H1 (cell line): ENCODE data around the gene ZAR1. TPM values are rescaled to one million over a fixed set of nuclear protein-coding genes. Genes with fewer than 3 reads are reported as not detected.
"Not testable (repeated sequence)": the region's sequence is repeated elsewhere in the genome, so short reads cannot be mapped to it uniquely, and the experiment has no call there.

Experiments
- CTCF ChIA-PET: fragments of 300-600 bp; sonication (Branson Sonifier 250); formaldehyde crosslinking; loops from one replicate; lab custom pipeline; 2021; ENCODE audit not compliant: partially characterized antibody; lab: Charles Lee
- POLR2A ChIA-PET: fragments of 300-600 bp; sonication (Branson Sonifier 250); formaldehyde crosslinking; loops from one replicate; lab custom pipeline; 2021; ENCODE audit warnings: inconsistent platforms; ENCODE audit not compliant: partially characterized antibody; lab: Charles Lee
- DNase-seq, 2 experiments: peaks; one replicate each; pipeline versions ENCODE4 v3.0.0 to v3.0.0-alpha.2; 2010 to 2022; ENCODE audit warnings: low spot score in 2 of 2, low read depth in 1 of 2, mixed read lengths in 1 of 2
- FAIRE-seq: peaks from 2 replicates; lab custom pipeline; 2011; peaks lifted over from hg19 to GRCh38; lab: Jason Lieb, UNC
- H2AFZ ChIP-seq: 2 replicates; pipeline ENCODE4 v1.8.1; 2012; ENCODE audit warnings: low read length, inconsistent platforms
- H2AK5ac ChIP-seq: 2 replicates; pipeline ENCODE4 v1.6.1; 2013; ENCODE audit warnings: low read depth, low read length
- H2BK120ac ChIP-seq: replicated peaks from 2 replicates; pipeline ENCODE3; 2013; ENCODE audit warnings: low read depth, low read length, inconsistent platforms
- H2BK12ac ChIP-seq: 2 replicates; pipeline ENCODE4 v1.6.1; 2013; ENCODE audit warnings: low read depth, low read length
- H2BK15ac ChIP-seq: 2 replicates; pipeline ENCODE4 v1.6.1; 2013; ENCODE audit warnings: low read length
- H2BK20ac ChIP-seq: 2 replicates; pipeline ENCODE4 v1.6.1; 2013; ENCODE audit warnings: low read length
- H2BK5ac ChIP-seq: 2 replicates; pipeline ENCODE4 v1.6.1; 2013; ENCODE audit warnings: low read depth, low read length
- H3K14ac ChIP-seq: 2 replicates; pipeline ENCODE4 v1.6.1; 2013; ENCODE audit warnings: inconsistent platforms; ENCODE audit not compliant: insufficient read length
- H3K18ac ChIP-seq: 2 replicates; pipeline ENCODE4 v1.6.1; 2013; ENCODE audit warnings: low read length; ENCODE audit errors: extremely low read depth
- H3K23ac ChIP-seq: 2 replicates; pipeline ENCODE4 v1.6.1; 2013; ENCODE audit warnings: inconsistent platforms; ENCODE audit not compliant: insufficient read length
- H3K23me2 ChIP-seq: 2 replicates; pipeline ENCODE4 v1.6.1; 2013; ENCODE audit warnings: low read depth, low read length
- H3K27ac ChIP-seq: 2 replicates; pipeline ENCODE4 v1.6.1; 2011; ENCODE audit warnings: low read depth, low read length, inconsistent platforms
- H3K27me3 ChIP-seq, 4 experiments: replicated peaks in 1 of 4; 1 replicate in 1 of 4; 2 replicates in 3 of 4; pipeline versions ENCODE4 v1.6.1 to v1.8.1; 2011 to 2013; ENCODE audit warnings: low read length in 3 of 4, mild to moderate bottlenecking in 3 of 4, inconsistent platforms in 2 of 4, mixed read lengths in 2 of 4, moderate library complexity in 1 of 4; ENCODE audit not compliant: control insufficient read depth in 3 of 4, insufficient read depth in 3 of 4; ENCODE audit errors: extremely low read depth in 1 of 4
- H3K36me3 ChIP-seq, 4 experiments: 2 replicates each; pipeline versions ENCODE4 v1.6.1 to v1.8.1; 2011 to 2013; ENCODE audit warnings: mild to moderate bottlenecking in 4 of 4, low read length in 3 of 4, moderate library complexity in 2 of 4, control low read depth in 1 of 4, inconsistent platforms in 1 of 4; ENCODE audit not compliant: insufficient read depth in 4 of 4, control insufficient read depth in 2 of 4
- H3K4ac ChIP-seq: replicated peaks from 2 replicates; pipeline ENCODE3; 2013; ENCODE audit warnings: low read length, low read depth, mixed read lengths, inconsistent platforms; ENCODE audit not compliant: insufficient read length
- H3K4me1 ChIP-seq, 4 experiments: replicated peaks in 1 of 4; 1 replicate in 1 of 4; 2 replicates in 3 of 4; pipeline versions ENCODE4 v1.6.1 to v1.8.1; 2011 to 2013; ENCODE audit warnings: low read length in 3 of 4, inconsistent platforms in 2 of 4, mixed read lengths in 1 of 4; ENCODE audit not compliant: insufficient read depth in 4 of 4, control insufficient read depth in 3 of 4
- H3K4me2 ChIP-seq, 2 experiments: 2 replicates each; pipeline versions ENCODE4 v1.6.1 to v1.8.1; 2011 to 2013; ENCODE audit warnings: low read depth in 2 of 2, low read length in 2 of 2, control low read depth in 1 of 2, inconsistent platforms in 1 of 2, mild to moderate bottlenecking in 1 of 2; ENCODE audit not compliant: insufficient read depth in 1 of 2
- H3K4me3 ChIP-seq, 4 experiments: fragments of 200-600, 300-600 bp in 1 of 4; sonication (generic), shearing (Covaris generic), sonication (Bioruptor Twin) in 1 of 4; 2 replicates each; pipeline versions ENCODE4 v1.5.1 to v1.8.1; 2011 to 2016; ENCODE audit warnings: low read length in 4 of 4, low read depth in 3 of 4, control low read depth in 2 of 4, inconsistent platforms in 2 of 4, mild to moderate bottlenecking in 2 of 4, mixed read lengths in 1 of 4, moderate library complexity in 1 of 4; ENCODE audit not compliant: insufficient read depth in 2 of 4; ENCODE audit errors: extremely low read depth in 1 of 4
- H3K56ac ChIP-seq: replicated peaks from 2 replicates; pipeline ENCODE3; 2013; ENCODE audit warnings: low read depth, mild to moderate bottlenecking, mixed read lengths, low read length, inconsistent platforms; ENCODE audit not compliant: insufficient read length
- H3K79me1 ChIP-seq: 2 replicates; pipeline ENCODE4 v1.6.1; 2013; ENCODE audit warnings: low read depth, low read length, control low read depth
- H3K79me2 ChIP-seq, 2 experiments: 2 replicates each; pipeline versions ENCODE4 v1.6.1 to v1.8.1; 2012 to 2013; ENCODE audit warnings: low read length in 2 of 2, mild to moderate bottlenecking in 2 of 2, inconsistent platforms in 1 of 2; ENCODE audit not compliant: insufficient read depth in 2 of 2, control insufficient read depth in 1 of 2
- H3K9ac ChIP-seq, 4 experiments: replicated peaks in 1 of 4; 1 replicate in 1 of 4; 2 replicates in 3 of 4; pipeline versions ENCODE4 v1.6.1 to v1.8.1; 2011 to 2013; ENCODE audit warnings: low read depth in 3 of 4, low read length in 3 of 4, control low read depth in 2 of 4, mild to moderate bottlenecking in 2 of 4, moderate library complexity in 2 of 4, inconsistent platforms in 1 of 4; ENCODE audit errors: extremely low read depth in 1 of 4
- H3K9me3 ChIP-seq, 2 experiments: 2 replicates each; pipeline versions ENCODE4 v1.6.1 to v1.8.1; 2012 to 2013; ENCODE audit warnings: mild to moderate bottlenecking in 2 of 2, moderate library complexity in 2 of 2, control low read depth in 1 of 2, inconsistent platforms in 1 of 2, low read depth in 1 of 2, low read length in 1 of 2, mixed read lengths in 1 of 2; ENCODE audit not compliant: insufficient read depth in 2 of 2
- H4K20me1 ChIP-seq, 2 experiments: replicated peaks in 1 of 2; 2 replicates each; pipeline versions ENCODE3 to v1.8.1; 2011 to 2013; ENCODE audit warnings: inconsistent platforms in 2 of 2, low read length in 2 of 2, mild to moderate bottlenecking in 1 of 2; ENCODE audit not compliant: insufficient read depth in 2 of 2, control insufficient read depth in 1 of 2
- H4K5ac ChIP-seq: 2 replicates; pipeline ENCODE4 v1.6.1; 2013; ENCODE audit warnings: low read length, low read depth, mixed read lengths, inconsistent platforms; ENCODE audit not compliant: insufficient read length
- H4K8ac ChIP-seq: 2 replicates; pipeline ENCODE4 v1.8.0; 2013; ENCODE audit warnings: mild to moderate bottlenecking, moderate library complexity, low read length, inconsistent platforms; ENCODE audit not compliant: insufficient read depth; ENCODE audit errors: extremely low read depth
- H4K91ac ChIP-seq: replicated peaks from 2 replicates; pipeline ENCODE3; 2013; ENCODE audit warnings: low read length, mixed read lengths, inconsistent platforms; ENCODE audit not compliant: insufficient read length
- whole genome bisulfite sequencing, 2 experiments: shearing (Covaris generic) in 1 of 2; methylation state at CpG; one replicate each; pipeline versions ENCODE4 v1.1.6 to v1.1.7; 2013 to 2015; ENCODE audit warnings: low lambda C conversion rate in 2 of 2, mixed read lengths in 2 of 2, inconsistent platforms in 1 of 2, low coverage in 1 of 2, missing lambda C conversion rate in 1 of 2; ENCODE audit not compliant: insufficient replicate concordance in 2 of 2, insufficient coverage in 1 of 2, insufficient read length in 1 of 2; ENCODE audit errors: extremely low coverage in 1 of 2, missing lambda C conversion rate in 1 of 2; 5-methylcytosine and 5-hydroxymethylcytosine counted together
- polyA plus RNA-seq, 7 experiments: library from polyadenylated mRNA; depleted of rRNA in 3 of 7; stranded (reverse) in 5 of 7; unstranded in 2 of 7; fragments of >200 nt in 5 of 7; fragments of 200-250 nt in 2 of 7; gene quantifications; 1 replicate in 5 of 7; 2 replicates in 1 of 7; 4 replicates in 1 of 7; pipeline versions ENCODE4 v1.2.1 to v1.2.3, GENCODE V29; 2011 to 2013; ENCODE audit warnings: missing spikeins in 2 of 7, mixed read lengths in 2 of 7
- total RNA-seq: library from RNA; stranded (reverse); fragmentation: NEBNext Ultra II Directional; extraction: Animal tissue kit (Norgen Biotek cat#: 25700); gene quantifications from 2 replicates; pipeline ENCODE4 v1.2.1, GENCODE V29; 2021

ZAR1 gene
- total and polyA plus RNA-seq, 2 of the 8 experiments (the other 6 are each of a cell fraction or from before 2014, with no cell fraction given): 0.33 to 0.78 TPM

DNA sequence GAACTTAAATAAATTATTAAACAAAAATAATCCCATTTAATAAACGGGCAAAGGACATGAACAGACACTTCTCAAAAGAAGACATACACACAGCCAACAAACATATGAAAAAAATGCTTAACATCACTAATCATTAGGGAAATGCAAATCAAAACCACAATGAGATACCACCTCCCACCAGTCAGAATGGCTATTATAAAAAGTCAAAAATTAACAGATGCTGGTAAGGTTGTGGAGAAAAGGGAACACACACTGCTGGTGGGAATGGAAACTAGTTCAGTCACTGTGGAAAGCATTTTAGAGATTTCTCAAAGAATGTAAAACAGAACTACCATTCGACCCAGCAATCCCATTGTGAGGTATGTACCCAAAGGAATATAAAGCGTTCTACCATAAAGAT lies 38.4 kb upstream of the ZAR1 start:
- not testable (repeated sequence) for FAIRE-seq
- 91% methylated on average over 3 of the region's 3 CpGs; no CpG with 5 or more reads in 1 of the 2 experiments for WGBS, 2 experiments

More for the DNA sequence above, 38.4 kb upstream of the ZAR1 start:
- H2BK120ac ChIP-seq, H3K14ac ChIP-seq, H2BK5ac ChIP-seq, H3K4me2 ChIP-seq, H3K27ac ChIP-seq, H4K8ac ChIP-seq, H3K4me1 ChIP-seq, H4K91ac ChIP-seq, DNase-seq, H3K23ac ChIP-seq, H4K5ac ChIP-seq, H3K18ac ChIP-seq, H2BK15ac ChIP-seq, H3K4ac ChIP-seq, H3K56ac ChIP-seq, H2AK5ac ChIP-seq, H3K27me3 ChIP-seq, H2AFZ ChIP-seq, H2BK12ac ChIP-seq, H3K9me3 ChIP-seq, CTCF ChIA-PET, H3K79me2 ChIP-seq, H2BK20ac ChIP-seq, H4K20me1 ChIP-seq, H3K4me3 ChIP-seq, H3K79me1 ChIP-seq, H3K9ac ChIP-seq, H3K36me3 ChIP-seq, H3K23me2 ChIP-seq: not testable (repeated sequence)
- POLR2A ChIA-PET: interaction anchor here (0.6 kb wide), 1 partner anchor 17 kb away, joined by 3 read pairs; no protein-coding TSS in a partner anchor
